CD4-positive, alpha-beta T cell (primary cell): ENCODE results near the gene TLCD3A. TPM values are rescaled to one million over a fixed set of nuclear protein-coding genes. Genes with fewer than 3 reads are reported as not detected.
"Not testable (repeated sequence)": the region's sequence is repeated elsewhere in the genome, so short reads cannot be mapped to it uniquely, and the experiment has no call there.

Source experiments
- ATAC-seq: fragments of 200-7000 bp; cut with Tn5 transposase; one replicate; pipeline ENCODE4 v1.10.0; 2022; ENCODE audit warnings: mild to moderate bottlenecking; ENCODE audit not compliant: poor library complexity
- CTCF ChIA-PET: fragments of 350-600 bp; sonication (Branson Sonifier 250); formaldehyde crosslinking; loops from one replicate; lab custom pipeline; 2021; ENCODE audit warnings: antibody characterized with exemption, inconsistent platforms; lab: Charles Lee
- POLR2A ChIA-PET: fragments of 350-600 bp; sonication (Branson Sonifier 250); formaldehyde crosslinking; loops from one replicate; lab custom pipeline; 2021; ENCODE audit warnings: antibody characterized with exemption, inconsistent platforms; lab: Charles Lee
- DNase-seq, 14 experiments: peaks; one replicate each; pipeline ENCODE4 v3.0.0-alpha.2; 2013 to 2020; ENCODE audit warnings: mixed read lengths in 2 of 14
- H3K27ac ChIP-seq, 2 donors: one replicate each; pipeline versions ENCODE4 v1.5.1 to v1.7.0; 2013; ENCODE audit warnings: low read length in 2 of 2, low read depth in 1 of 2, mild to moderate bottlenecking in 1 of 2
- H3K27me3 ChIP-seq, 2 experiments: 1 replicate in 1 of 2; 2 replicates in 1 of 2; pipeline versions ENCODE4 v1.6.1 to v1.7.0; 2013; ENCODE audit warnings: low read length in 2 of 2, control low read depth in 1 of 2, mild to moderate bottlenecking in 1 of 2, moderate library complexity in 1 of 2; ENCODE audit not compliant: insufficient read depth in 2 of 2, control insufficient read depth in 1 of 2
- H3K36me3 ChIP-seq: one replicate; pipeline ENCODE4 v1.6.1; 2013; ENCODE audit warnings: low read length, control low read depth; ENCODE audit not compliant: insufficient read depth
- H3K4me1 ChIP-seq: one replicate; pipeline ENCODE4 v1.6.1; 2013; ENCODE audit warnings: low read length, control low read depth; ENCODE audit not compliant: insufficient read depth
- H3K4me3 ChIP-seq: one replicate; pipeline ENCODE4 v1.5.1; 2013; ENCODE audit warnings: mild to moderate bottlenecking, low read length, moderate library complexity
- H3K9me3 ChIP-seq, 2 experiments: 1 replicate in 1 of 2; 2 replicates in 1 of 2; pipeline versions ENCODE4 v1.6.1 to v1.7.0; 2013; ENCODE audit warnings: low read length in 2 of 2, mild to moderate bottlenecking in 2 of 2, control low read depth in 1 of 2, moderate library complexity in 1 of 2; ENCODE audit not compliant: control insufficient read depth in 1 of 2, insufficient read depth in 1 of 2
- H3K27ac Mint-ChIP-seq: one replicate; pipeline ENCODE4 v1.8.0; 2020; ENCODE audit warnings: mixed read lengths
- H3K27me3 Mint-ChIP-seq: one replicate; pipeline ENCODE4 v1.8.0; 2021; ENCODE audit warnings: mixed read lengths
- H3K36me3 Mint-ChIP-seq: one replicate; pipeline ENCODE4 v1.8.0; 2021; ENCODE audit warnings: low read depth, mixed read lengths
- H3K4me1 Mint-ChIP-seq: one replicate; pipeline ENCODE4 v1.8.0; 2021; ENCODE audit warnings: low read depth, mixed read lengths
- H3K4me3 Mint-ChIP-seq: one replicate; pipeline ENCODE4 v1.8.0; 2020; ENCODE audit warnings: mild to moderate bottlenecking, mixed read lengths
- H3K9me3 Mint-ChIP-seq: one replicate; pipeline ENCODE4 v1.8.0; 2020; ENCODE audit warnings: mixed read lengths
- intact Hi-C, 2 experiments: fragments of 100-400 bp; cut with DNase I in 1 of 2; cut with micrococcal nuclease in 1 of 2; formaldehyde crosslinking; loops; one replicate each; pipeline versions ENCODE4 v1.15.1 to v1.9.0; 2023 to 2025; cut with DNase I, micrococcal nuclease
- total RNA-seq, 174 experiments: library from RNA in 2 of 174; stranded (reverse) in 2 of 174; gene quantifications; one replicate each; pipeline ENCODE4 v1.2.3 and lab custom pipeline; 2021 to 2026
- TF ChIP-seq, protein P1 (sequence below): fragments of 200-600 bp; IDR thresholded peaks from one replicate; pipeline ENCODE4 v1.8.0; 2022; ENCODE audit warnings: antibody characterized with exemption, mild to moderate bottlenecking

Gene TLCD3A
- total RNA-seq, 2 experiments from 2014 or later: 0.63 to 0.75 TPM

DNA sequence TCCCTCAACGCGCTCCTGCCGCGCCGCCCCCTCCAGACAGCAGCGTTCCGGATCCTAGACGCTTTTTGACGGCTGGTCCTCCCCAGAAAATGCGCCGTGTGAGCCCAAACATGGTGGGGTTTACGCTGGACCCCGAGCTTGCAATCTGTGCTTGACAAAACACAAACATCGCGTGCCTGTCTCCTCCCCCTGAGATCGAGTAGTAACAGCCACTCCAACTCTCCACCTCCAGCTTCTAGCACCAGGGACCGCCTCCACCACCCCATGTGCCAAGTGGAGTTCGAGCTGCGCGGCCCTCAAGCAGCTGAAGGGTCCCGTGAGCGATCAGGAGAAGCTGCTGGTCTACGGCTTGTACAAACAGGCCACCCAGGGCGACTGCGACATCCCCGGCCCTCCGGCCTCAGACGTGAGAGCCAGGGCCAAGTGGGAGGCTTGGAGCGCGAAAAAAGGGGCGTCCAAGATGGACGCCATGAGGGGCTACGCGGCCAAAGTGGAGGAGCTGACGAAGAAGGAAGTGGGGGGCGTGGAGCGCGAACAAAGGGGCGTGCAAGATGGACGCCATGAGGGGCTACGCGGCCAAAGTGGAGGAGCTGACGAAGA is 20.3 kb downstream of the TLCD3A start:
- Mint-ChIP-seq H3K27me3 (no peaks in the 10 kb centered on the region), H3K9me3 (no peaks in the 10 kb centered on the region), H3K27ac (peak overlapping the region; percentile 83), H3K4me3 (peak overlapping the region; percentile 95), H3K36me3 (peaks cover 23% of the 10 kb centered on the region), H3K4me1 (peaks cover 43% of the 10 kb centered on the region)
- peaks cover 18% of the 10 kb centered on the region for H3K36me3 ChIP-seq
- H3K27me3 ChIP-seq: no peaks in the 10 kb centered on the region
- peak overlapping the region; percentile 59 for H3K4me3 ChIP-seq
- peak; percentile 27 for ATAC-seq
- ChIA-PET CTCF (interaction anchor here (0.8 to 1.4 kb wide), 3 partner anchors 29 to 608 kb away, joined by 3 to 13 read pairs (median 7); partner anchors contain the start of genes GLOD4, MRM3 and TIMM22), POLR2A (interaction anchor here (0.6 to 3.5 kb wide), 12 partner anchors 9 to 877 kb away, joined by 3 to 49 read pairs (median 4); partner anchors contain the start of genes GLOD4, MRM3, NXN and TIMM22)
- peaks cover 29% of the 10 kb centered on the region for H3K4me1 ChIP-seq
- H3K27ac ChIP-seq: peak overlapping the region in 1 of 2 donors; percentile 65
- intact Hi-C loops: loop anchor here (1.0 kb wide), 4 partner anchors 30 to 342 kb away; partner anchors contain the start of genes GLOD4 (in 2 of the 2), MRM3 (in 2 of the 2) and VPS53 (in 1 of the 2)
- no peaks in the 10 kb centered on the region for H3K9me3 ChIP-seq
- DNase-seq: peak in 3 of 14 experiments; percentile 21 to 30 (median 24)
- TF ChIP-seq, protein P1, sequence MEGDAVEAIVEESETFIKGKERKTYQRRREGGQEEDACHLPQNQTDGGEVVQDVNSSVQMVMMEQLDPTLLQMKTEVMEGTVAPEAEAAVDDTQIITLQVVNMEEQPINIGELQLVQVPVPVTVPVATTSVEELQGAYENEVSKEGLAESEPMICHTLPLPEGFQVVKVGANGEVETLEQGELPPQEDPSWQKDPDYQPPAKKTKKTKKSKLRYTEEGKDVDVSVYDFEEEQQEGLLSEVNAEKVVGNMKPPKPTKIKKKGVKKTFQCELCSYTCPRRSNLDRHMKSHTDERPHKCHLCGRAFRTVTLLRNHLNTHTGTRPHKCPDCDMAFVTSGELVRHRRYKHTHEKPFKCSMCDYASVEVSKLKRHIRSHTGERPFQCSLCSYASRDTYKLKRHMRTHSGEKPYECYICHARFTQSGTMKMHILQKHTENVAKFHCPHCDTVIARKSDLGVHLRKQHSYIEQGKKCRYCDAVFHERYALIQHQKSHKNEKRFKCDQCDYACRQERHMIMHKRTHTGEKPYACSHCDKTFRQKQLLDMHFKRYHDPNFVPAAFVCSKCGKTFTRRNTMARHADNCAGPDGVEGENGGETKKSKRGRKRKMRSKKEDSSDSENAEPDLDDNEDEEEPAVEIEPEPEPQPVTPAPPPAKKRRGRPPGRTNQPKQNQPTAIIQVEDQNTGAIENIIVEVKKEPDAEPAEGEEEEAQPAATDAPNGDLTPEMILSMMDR: no peak

DNA sequence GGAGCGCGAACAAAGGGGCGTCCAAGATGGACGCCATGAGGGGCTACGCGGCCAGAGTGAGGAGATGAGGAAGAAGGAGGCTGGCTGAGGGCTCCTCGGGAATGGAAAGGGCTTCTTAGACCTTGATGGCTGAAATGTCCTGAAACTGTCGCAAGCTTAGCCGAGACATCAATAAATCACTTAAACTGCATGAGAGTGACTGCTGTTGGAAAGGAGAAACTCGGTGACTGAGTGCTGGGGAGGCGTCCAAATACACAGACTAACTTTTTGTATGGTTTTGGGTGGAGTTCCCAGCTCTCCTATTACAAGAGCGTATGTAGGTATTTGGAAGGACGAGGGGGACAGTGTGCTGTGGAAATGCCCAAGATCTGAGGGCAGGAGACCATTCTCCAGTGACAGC is 21.0 kb downstream of the TLCD3A start:
- POLR2A ChIA-PET: interaction anchor here (1.3 to 3.5 kb wide), 4 partner anchors 8 to 38 kb away, joined by 3 to 49 read pairs (median 6); partner anchors contain the start of genes GLOD4 and MRM3
- Histone ChIP-seq H3K4me1 (peaks cover 29% of the 10 kb centered on the region), H3K36me3 (peaks cover 15% of the 10 kb centered on the region), H3K9me3 (no peaks in the 10 kb centered on the region), H3K4me3 (no peak overlapping the region), H3K27me3 (no peaks in the 10 kb centered on the region), H3K27ac (no peak overlapping the region)
- ATAC-seq (no peak), DNase-seq (no peak)
- Mint-ChIP-seq H3K27ac (peak overlapping the region; percentile 49), H3K27me3 (no peaks in the 10 kb centered on the region), H3K4me1 (peaks cover 36% of the 10 kb centered on the region), H3K4me3 (peak overlapping the region; percentile 82), H3K36me3 (peaks cover 21% of the 10 kb centered on the region), H3K9me3 (no peaks in the 10 kb centered on the region)
- CTCF ChIA-PET: interaction anchor here (1.4 kb wide), 1 partner anchor 28 kb away, joined by 13 read pairs; the partner anchor contains the start of genes GLOD4 and MRM3
- intact Hi-C loops: no loop called here
- TF ChIP-seq, protein P1: no peak

- H3K27me3 ChIP-seq, CTCF ChIA-PET, H3K27me3 Mint-ChIP-seq, H3K4me3 ChIP-seq, ATAC-seq, H3K9me3 ChIP-seq, H3K9me3 Mint-ChIP-seq, H3K4me3 Mint-ChIP-seq, DNase-seq, intact Hi-C loops, H3K27ac ChIP-seq, H3K27ac Mint-ChIP-seq: not testable (repeated sequence)
- H3K36me3 ChIP-seq: peaks cover 26% of the 10 kb centered on the region
- Mint-ChIP-seq H3K4me1 (peaks cover 22% of the 10 kb centered on the region), H3K36me3 (peaks cover 35% of the 10 kb centered on the region)
- POLR2A ChIA-PET: interaction anchor here (1.2 kb wide), 1 partner anchor 26 kb away, joined by 3 read pairs; the partner anchor contains the start of genes GLOD4 and MRM3
- H3K4me1 ChIP-seq: peaks cover 19% of the 10 kb centered on the region
These were observed 23.0 kb downstream of the TLCD3A start for GRCh38 chr17:755319-755961.

- peaks cover 42% of the 10 kb centered on the region for H3K36me3 Mint-ChIP-seq
- H3K4me1 Mint-ChIP-seq: peaks cover 15% of the 10 kb centered on the region
- POLR2A ChIA-PET, H3K27ac ChIP-seq, H3K9me3 ChIP-seq, DNase-seq, H3K27me3 ChIP-seq, ATAC-seq, CTCF ChIA-PET, intact Hi-C loops, H3K27ac Mint-ChIP-seq, H3K27me3 Mint-ChIP-seq, H3K4me3 Mint-ChIP-seq, H3K9me3 Mint-ChIP-seq, H3K4me3 ChIP-seq: not testable (repeated sequence)
- Histone ChIP-seq H3K4me1 (peaks cover 12% of the 10 kb centered on the region), H3K36me3 (peaks cover 31% of the 10 kb centered on the region)
These were observed 23.7 kb downstream of the TLCD3A start for GRCh38 chr17:756010-756567.
